Measurements from ENCODE around the gene FGG.

DNA sequence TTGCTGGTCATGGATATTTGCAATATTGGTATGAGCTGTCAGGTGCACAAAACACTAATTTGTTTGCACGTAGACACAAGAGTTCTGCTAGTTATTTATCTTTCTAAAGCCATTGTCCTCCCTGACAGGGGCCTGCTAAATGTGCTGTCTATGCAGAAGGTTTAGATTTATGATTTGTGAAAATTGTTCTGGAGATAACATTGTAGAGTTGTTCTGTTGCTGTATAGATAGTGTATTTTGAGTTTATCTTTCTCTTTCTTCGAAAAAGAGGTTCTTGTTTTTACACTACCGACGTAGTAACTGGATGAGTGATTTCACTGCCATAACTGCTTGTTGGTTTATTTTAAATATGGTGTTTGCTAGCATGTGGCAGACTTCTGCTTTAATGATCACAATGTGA is 28.5 kb upstream of the FGG start:
- TF ChIP-seq, protein P1, sequence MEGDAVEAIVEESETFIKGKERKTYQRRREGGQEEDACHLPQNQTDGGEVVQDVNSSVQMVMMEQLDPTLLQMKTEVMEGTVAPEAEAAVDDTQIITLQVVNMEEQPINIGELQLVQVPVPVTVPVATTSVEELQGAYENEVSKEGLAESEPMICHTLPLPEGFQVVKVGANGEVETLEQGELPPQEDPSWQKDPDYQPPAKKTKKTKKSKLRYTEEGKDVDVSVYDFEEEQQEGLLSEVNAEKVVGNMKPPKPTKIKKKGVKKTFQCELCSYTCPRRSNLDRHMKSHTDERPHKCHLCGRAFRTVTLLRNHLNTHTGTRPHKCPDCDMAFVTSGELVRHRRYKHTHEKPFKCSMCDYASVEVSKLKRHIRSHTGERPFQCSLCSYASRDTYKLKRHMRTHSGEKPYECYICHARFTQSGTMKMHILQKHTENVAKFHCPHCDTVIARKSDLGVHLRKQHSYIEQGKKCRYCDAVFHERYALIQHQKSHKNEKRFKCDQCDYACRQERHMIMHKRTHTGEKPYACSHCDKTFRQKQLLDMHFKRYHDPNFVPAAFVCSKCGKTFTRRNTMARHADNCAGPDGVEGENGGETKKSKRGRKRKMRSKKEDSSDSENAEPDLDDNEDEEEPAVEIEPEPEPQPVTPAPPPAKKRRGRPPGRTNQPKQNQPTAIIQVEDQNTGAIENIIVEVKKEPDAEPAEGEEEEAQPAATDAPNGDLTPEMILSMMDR (IDR thresholded peaks at IDR 0.05) = no peak
- no peak for TF ChIP-seq POLR2A (IDR thresholded peaks at IDR 0.05)
